ENCODE results near the gene CD2. TPM values are rescaled to one million over a fixed set of nuclear protein-coding genes. Genes with fewer than 3 reads are reported as not detected.

CD2 gene
- total and polyA plus RNA-seq, 7 donors = 0.21 to 0.62 (median 0.42) TPM

GRCh38 chr1:116786049-116786448, 31.8 kb downstream of the CD2 start:
- H3K27me3 ChIP-seq (ENCODE audit: insufficient read depth in 3 of 3, low read length in 2 of 3) = peaks cover 0 to 3% (median 0%) of the 10 kb centered on the region in 3 donors
- WGBS, 3 donors = 89 to 94% (median 92%) methylated on average over 1 of the region's 1 CpG
- DNase-seq (no peak), ATAC-seq (no peak)
- TF ChIP-seq CTCF (IDR thresholded peaks at IDR 0.05) = no peak
- no peak overlapping the region for H3K27ac ChIP-seq
- H3K4me3 ChIP-seq = no peak overlapping the region
- no peaks in the 10 kb centered on the region for H3K4me1 ChIP-seq
- no peaks in the 10 kb centered on the region for H3K36me3 ChIP-seq (ENCODE audit: insufficient read depth in 1 of 2, low read depth in 1 of 2)
- intact Hi-C loops (cut with DNase I) = no loop called here
- H3K9me3 ChIP-seq = no peaks in the 10 kb centered on the region

- intact Hi-C loops (cut with DNase I) = no loop called here
- Histone ChIP-seq H3K4me3 (no peak overlapping the region), H3K9me3 (no peaks in the 10 kb centered on the region), H3K27ac (no peak overlapping the region), H3K27me3 (ENCODE audit: insufficient read depth in 3 of 3, low read length in 2 of 3) (no peaks in the 10 kb centered on the region), H3K36me3 (ENCODE audit: insufficient read depth in 1 of 2, low read depth in 1 of 2) (no peaks in the 10 kb centered on the region), H3K4me1 (no peaks in the 10 kb centered on the region)
- DNase-seq (no peak), ATAC-seq (no peak)
- no peak for TF ChIP-seq CTCF (IDR thresholded peaks at IDR 0.05)
Measured at GRCh38 chr1:116791727-116792126, 37.5 kb downstream of the CD2 start.

GRCh38 chr1:116793357-116793935, 39.2 kb downstream of the CD2 start:
- H3K27ac ChIP-seq = no peak overlapping the region
- H3K27me3 ChIP-seq (ENCODE audit: insufficient read depth in 3 of 3, low read length in 2 of 3) = no peaks in the 10 kb centered on the region
- no peaks in the 10 kb centered on the region for H3K9me3 ChIP-seq
- intact Hi-C loops (cut with DNase I) = no loop called here
- H3K4me1 ChIP-seq = no peaks in the 10 kb centered on the region
- TF ChIP-seq CTCF (IDR thresholded peaks at IDR 0.05) = no peak
- DNase-seq = no peak
- H3K36me3 ChIP-seq (ENCODE audit: insufficient read depth in 1 of 2, low read depth in 1 of 2) = no peaks in the 10 kb centered on the region
- 81 to 85% (median 81%) methylated on average over 2 of the region's 2 CpGs for WGBS, 3 donors
- ATAC-seq = no peak
- H3K4me3 ChIP-seq = no peak overlapping the region

GRCh38 chr1:116794371-116794770, 40.1 kb downstream of the CD2 start:
- ATAC-seq (no peak), DNase-seq (no peak)
- Histone ChIP-seq H3K4me3 (no peak overlapping the region), H3K27me3 (ENCODE audit: insufficient read depth in 3 of 3, low read length in 2 of 3) (no peaks in the 10 kb centered on the region), H3K27ac (no peak overlapping the region), H3K36me3 (ENCODE audit: insufficient read depth in 1 of 2, low read depth in 1 of 2) (no peaks in the 10 kb centered on the region), H3K4me1 (no peaks in the 10 kb centered on the region), H3K9me3 (no peaks in the 10 kb centered on the region)
- intact Hi-C loops (cut with DNase I) = no loop called here
- no peak for TF ChIP-seq CTCF (IDR thresholded peaks at IDR 0.05)
- WGBS, 3 donors = 89 to 91% (median 90%) methylated on average over 5 of the region's 5 CpGs

GRCh38 chr1:116794804-116795481, 40.7 kb downstream of the CD2 start:
- H3K4me1 ChIP-seq = no peaks in the 10 kb centered on the region
- intact Hi-C loops (cut with DNase I) = no loop called here
- H3K36me3 ChIP-seq (ENCODE audit: insufficient read depth in 1 of 2, low read depth in 1 of 2) = no peaks in the 10 kb centered on the region
- H3K27ac ChIP-seq = no peak overlapping the region
- DNase-seq (no peak), ATAC-seq (no peak)
- H3K27me3 ChIP-seq (ENCODE audit: insufficient read depth in 3 of 3, low read length in 2 of 3) = no peaks in the 10 kb centered on the region
- no peaks in the 10 kb centered on the region for H3K9me3 ChIP-seq
- no peak overlapping the region for H3K4me3 ChIP-seq
- 78 to 84% (median 84%) methylated on average over 4 of the region's 4 CpGs for WGBS, 3 donors
- no peak for TF ChIP-seq CTCF (IDR thresholded peaks at IDR 0.05)
